H9 (cell line): ENCODE measurements around the gene OSM. TPM values are rescaled to one million over a fixed set of nuclear protein-coding genes. Genes with fewer than 3 reads are reported as not detected.

Source experiments
- DNase-seq: peaks from one replicate; pipeline ENCODE4 v3.0.0-alpha.2; 2017
- H2AFZ ChIP-seq: one replicate; pipeline ENCODE4 v1.6.1; 2013; ENCODE audit warnings: mild to moderate bottlenecking, low read length, control low read depth, moderate library complexity
- H2AK5ac ChIP-seq: 2 replicates; pipeline ENCODE4 v1.6.1; 2013; ENCODE audit warnings: low read length, control low read depth, mixed read lengths; ENCODE audit not compliant: insufficient read length
- H2BK120ac ChIP-seq: one replicate; pipeline ENCODE4 v1.6.1; 2013; ENCODE audit warnings: low read depth, mild to moderate bottlenecking, low read length, control low read depth, inconsistent platforms; ENCODE audit not compliant: poor library complexity, severe bottlenecking
- H2BK12ac ChIP-seq: 2 replicates; pipeline ENCODE4 v1.6.1; 2013; ENCODE audit warnings: low read length, control low read depth, mixed read lengths, low read depth; ENCODE audit not compliant: insufficient read length
- H2BK15ac ChIP-seq: 2 replicates; pipeline ENCODE4 v1.6.1; 2013; ENCODE audit warnings: low read depth, low read length, control low read depth
- H2BK20ac ChIP-seq: one replicate; pipeline ENCODE4 v1.6.1; 2013; ENCODE audit warnings: low read depth, mild to moderate bottlenecking, low read length, control low read depth, inconsistent platforms; ENCODE audit not compliant: poor library complexity, severe bottlenecking
- H2BK5ac ChIP-seq: 2 replicates; pipeline ENCODE4 v1.6.1; 2013; ENCODE audit warnings: low read length, control low read depth, mixed read lengths; ENCODE audit not compliant: insufficient read length
- H3K14ac ChIP-seq: 2 replicates; pipeline ENCODE4 v1.6.1; 2013; ENCODE audit warnings: low read length, control low read depth; ENCODE audit not compliant: insufficient read depth
- H3K18ac ChIP-seq: 2 replicates; pipeline ENCODE4 v1.6.1; 2013; ENCODE audit warnings: low read depth, mild to moderate bottlenecking, mixed read lengths, low read length, control low read depth; ENCODE audit not compliant: insufficient read length
- H3K23ac ChIP-seq: 2 replicates; pipeline ENCODE4 v1.6.1; 2013; ENCODE audit warnings: low read length, control low read depth, mixed read lengths, low read depth; ENCODE audit not compliant: insufficient read length
- H3K23me2 ChIP-seq: 2 replicates; pipeline ENCODE4 v1.6.1; 2013; ENCODE audit warnings: low read depth, mild to moderate bottlenecking, mixed read lengths, low read length, control low read depth; ENCODE audit not compliant: insufficient read length, poor library complexity, severe bottlenecking
- H3K27ac ChIP-seq: 2 replicates; pipeline ENCODE4 v1.5.1; 2013; ENCODE audit warnings: low read length, control low read depth, mixed read lengths, low read depth; ENCODE audit not compliant: insufficient read length
- H3K27me3 ChIP-seq: 2 replicates; pipeline ENCODE4 v1.6.1; 2013; ENCODE audit warnings: low read length, control low read depth, inconsistent platforms; ENCODE audit not compliant: insufficient read depth
- H3K4ac ChIP-seq: 2 replicates; pipeline ENCODE4 v1.6.1; 2013; ENCODE audit warnings: low read depth, mild to moderate bottlenecking, control low read depth, inconsistent platforms, low read length, moderate library complexity
- H3K4me1 ChIP-seq: 2 replicates; pipeline ENCODE4 v1.6.1; 2013; ENCODE audit warnings: low read length, control low read depth, inconsistent platforms; ENCODE audit not compliant: insufficient read depth
- H3K4me2 ChIP-seq: 2 replicates; pipeline ENCODE4 v1.6.1; 2013; ENCODE audit warnings: low read length, control low read depth, mixed read lengths; ENCODE audit not compliant: insufficient read length, insufficient read depth
- H3K56ac ChIP-seq: 2 replicates; pipeline ENCODE4 v1.6.1; 2013; ENCODE audit warnings: low read depth, mild to moderate bottlenecking, mixed read lengths, low read length, control low read depth; ENCODE audit not compliant: insufficient read length
- H3K79me1 ChIP-seq: 2 replicates; pipeline ENCODE4 v1.6.1; 2013; ENCODE audit warnings: low read depth, mild to moderate bottlenecking, moderate library complexity, low read length, control low read depth, inconsistent platforms; ENCODE audit not compliant: insufficient read depth, poor library complexity, severe bottlenecking
- H3K79me2 ChIP-seq: 2 replicates; pipeline ENCODE4 v1.6.1; 2013; ENCODE audit warnings: low read length, control low read depth, inconsistent platforms; ENCODE audit not compliant: insufficient read depth
- H3K9ac ChIP-seq: 2 replicates; pipeline ENCODE4 v1.6.1; 2013; ENCODE audit warnings: low read length, control low read depth, mixed read lengths; ENCODE audit not compliant: insufficient read length; ENCODE audit errors: extremely low read depth
- H3K9me3 ChIP-seq: one replicate; pipeline ENCODE4 v1.6.1; 2013; ENCODE audit warnings: low read depth, low read length, inconsistent platforms; ENCODE audit not compliant: control insufficient read depth
- H3T11ph ChIP-seq: one replicate; pipeline ENCODE4 v1.6.1; 2013; ENCODE audit warnings: mild to moderate bottlenecking, low read length, control low read depth, inconsistent platforms
- H4K20me1 ChIP-seq: one replicate; pipeline ENCODE4 v1.6.1; 2013; ENCODE audit not compliant: control insufficient read depth, insufficient read length, insufficient read depth
- H4K5ac ChIP-seq: 2 replicates; pipeline ENCODE4 v1.6.1; 2013; ENCODE audit warnings: low read depth, mild to moderate bottlenecking, mixed read lengths, low read length, control low read depth; ENCODE audit not compliant: insufficient read length
- H4K8ac ChIP-seq: replicated peaks from 2 replicates; pipeline ENCODE4 v1.6.1; 2013; ENCODE audit warnings: low read length, control low read depth, mixed read lengths, low read depth; ENCODE audit not compliant: insufficient read length
- H4K91ac ChIP-seq: 2 replicates; pipeline ENCODE4 v1.6.1; 2013; ENCODE audit warnings: low read depth, mild to moderate bottlenecking, moderate library complexity, mixed read lengths, low read length, control low read depth; ENCODE audit not compliant: insufficient read length
- H3K27ac Mint-ChIP-seq, 3 experiments: 2 replicates in 2 of 3; 3 replicates in 1 of 3; pipeline ENCODE4 v1.8.0; 2020 to 2021; ENCODE audit warnings: mixed read lengths in 3 of 3, mild to moderate bottlenecking in 1 of 3, moderate library complexity in 1 of 3
- H3K27me3 Mint-ChIP-seq: 2 replicates; pipeline ENCODE4 v1.8.0; 2021; ENCODE audit warnings: low read depth, mild to moderate bottlenecking, moderate library complexity, mixed read lengths
- H3K36me3 Mint-ChIP-seq, 3 experiments: 2 replicates in 2 of 3; 3 replicates in 1 of 3; pipeline ENCODE4 v1.8.0; 2020 to 2021; ENCODE audit warnings: low read depth in 3 of 3, mixed read lengths in 3 of 3; ENCODE audit not compliant: insufficient read depth in 1 of 3
- H3K4me1 Mint-ChIP-seq, 2 experiments: 2 replicates each; pipeline ENCODE4 v1.8.0; 2020; ENCODE audit warnings: mixed read lengths in 2 of 2
- H3K4me3 Mint-ChIP-seq, 2 experiments: 2 replicates in 1 of 2; 3 replicates in 1 of 2; pipeline ENCODE4 v1.8.0; 2020 to 2021; ENCODE audit warnings: mild to moderate bottlenecking in 2 of 2, mixed read lengths in 2 of 2, moderate library complexity in 1 of 2
- H3K9me3 Mint-ChIP-seq, 2 experiments: 2 replicates in 1 of 2; 3 replicates in 1 of 2; pipeline ENCODE4 v1.8.0; 2020; ENCODE audit warnings: mild to moderate bottlenecking in 2 of 2, mixed read lengths in 2 of 2, moderate library complexity in 1 of 2
- CTCF ChIP-seq: fragments of 200-600 bp; sonication (generic); conservative IDR thresholded peaks from 3 replicates; pipeline ENCODE4 v1.8.0; 2021; ENCODE audit warnings: antibody characterized with exemption, mild to moderate bottlenecking
- WGBS: extraction: QIAGEN DNeasy Blood & Tissue Kit; methylation state at CpG from one replicate; pipeline ENCODE4 v1.1.7; 2013; ENCODE audit warnings: missing lambda C conversion rate, low lambda C conversion rate, mixed read lengths; ENCODE audit not compliant: insufficient read length; ENCODE audit errors: extremely low coverage; 5-methylcytosine and 5-hydroxymethylcytosine counted together
- total RNA-seq: library from RNA; stranded (reverse); gene quantifications from 2 replicates; pipeline ENCODE4 v1.2.1, GENCODE V29; 2021

The OSM gene
- total RNA-seq, 1 experiment from 2014 or later: not detected

- Mint-ChIP-seq H3K9me3 (no peaks in the 10 kb centered on the region), H3K4me1 (peaks cover 7 to 19% of the 10 kb centered on the region in 2 experiments), H3K27me3 (peaks cover 15% of the 10 kb centered on the region), H3K36me3 (no peaks in the 10 kb centered on the region), H3K27ac (no peak overlapping the region), H3K4me3 (no peak overlapping the region)
- Histone ChIP-seq H3K27ac (no peak overlapping the region), H3K56ac (no peak overlapping the region), H3K23me2 (no peaks in the 10 kb centered on the region), H4K20me1 (no peaks in the 10 kb centered on the region), H3K9ac (no peak overlapping the region), H2AK5ac (no peak overlapping the region), H3K23ac (no peak overlapping the region), H3K79me2 (no peaks in the 10 kb centered on the region), H2BK5ac (no peak overlapping the region), H3K18ac (no peak overlapping the region), H4K5ac (no peak overlapping the region), H2BK15ac (no peak overlapping the region), H2BK20ac (no peak overlapping the region), H3K4me2 (peak overlapping the region; percentile 13), H3K9me3 (no peaks in the 10 kb centered on the region), H3K4me1 (no peaks in the 10 kb centered on the region), H3K79me1 (no peaks in the 10 kb centered on the region), H3K27me3 (no peaks in the 10 kb centered on the region; the same call in 1 of the 2 replicates), H3T11ph (no peak overlapping the region), H4K8ac (no peak overlapping the region), H3K4ac (no peak overlapping the region), H2BK120ac (no peak overlapping the region), H4K91ac (no peak overlapping the region), H2BK12ac (no peak overlapping the region), H3K14ac (peak overlapping the region; percentile 25; the same call in 1 of the 2 replicates), H2AFZ (peak overlapping the region; percentile 58)
- no CpG with 5 or more reads among the region's 27 CpGs for whole genome bisulfite sequencing
- TF ChIP-seq CTCF: peak; percentile 99
- DNase-seq: peak; percentile 86
Observed at GRCh38 chr22:30262917-30263741, 3.5 kb downstream of the OSM start.
